GM12873 (cell line): ENCODE measurements around the gene NR6A1.

Experiments used
- CTCF ChIP-seq: IDR thresholded peaks from 2 replicates; pipeline ENCODE4 v1.5.1; 2012; ENCODE audit warnings: low read depth, mild to moderate bottlenecking, moderate library complexity, low read length, control low read depth; ENCODE audit not compliant: insufficient read depth; ENCODE audit errors: missing control alignments

NR6A1 gene

GRCh38 chr9:124786881-124787573 is 15.9 kb upstream of the NR6A1 start:
- no peak for TF ChIP-seq CTCF

GRCh38 chr9:124784509-124784908 is 13.4 kb upstream of the NR6A1 start:
- TF ChIP-seq CTCF: no peak

GRCh38 chr9:124783830-124784229 is 12.7 kb upstream of the NR6A1 start:
- no peak for TF ChIP-seq CTCF

- TF ChIP-seq CTCF: no peak
Observed at GRCh38 chr9:124782661-124783574, 11.8 kb upstream of the NR6A1 start.

GRCh38 chr9:124781967-124782660 is 11.0 kb upstream of the NR6A1 start:
- TF ChIP-seq CTCF: no peak

GRCh38 chr9:124780757-124781151 is 9.6 kb upstream of the NR6A1 start:
- TF ChIP-seq CTCF: no peak
